D721Med (cell line): ENCODE data around the gene GJC3.
"Not testable (repeated sequence)": the region's sequence is repeated elsewhere in the genome, so short reads cannot be mapped to it uniquely, and the experiment has no call there.

ENCODE experiments used
- DNase-seq: peaks from one replicate; pipeline ENCODE4 v3.0.0; 2011; ENCODE audit warnings: low spot score; ENCODE audit not compliant: insufficient read length
- FAIRE-seq: peaks from 2 replicates; lab custom pipeline; 2011; peaks lifted over from hg19 to GRCh38; lab: Jason Lieb, UNC
- CTCF ChIP-seq: IDR thresholded peaks from 2 replicates; pipeline ENCODE4 v1.5.1; 2012; ENCODE audit warnings: mild to moderate bottlenecking, control low read depth; ENCODE audit not compliant: insufficient read depth; ENCODE audit errors: missing control alignments

GJC3 gene

GRCh38 chr7:99901581-99901980 is 27.8 kb downstream of the GJC3 start:
- no peak for FAIRE-seq
- TF ChIP-seq CTCF: no peak
- no peak for DNase-seq

GRCh38 chr7:99899830-99900519 is 29.4 kb downstream of the GJC3 start:
- no peak for DNase-seq
- no peak for TF ChIP-seq CTCF
- FAIRE-seq: no peak

- no peak for DNase-seq
- no peak for FAIRE-seq
- no peak for TF ChIP-seq CTCF
Observed at GRCh38 chr7:99898836-99899235, 30.6 kb downstream of the GJC3 start.

- FAIRE-seq: no peak
- DNase-seq: no peak
- no peak for TF ChIP-seq CTCF
Observed at GRCh38 chr7:99898023-99898357, 31.4 kb downstream of the GJC3 start.

- DNase-seq (no peak), FAIRE-seq (no peak)
- no peak for TF ChIP-seq CTCF
Observed at GRCh38 chr7:99897322-99898022, 31.9 kb downstream of the GJC3 start.

- no peak for FAIRE-seq
- no peak for DNase-seq
- TF ChIP-seq CTCF: no peak
Observed at GRCh38 chr7:99894738-99895137, 34.7 kb downstream of the GJC3 start.

- FAIRE-seq: no peak
Observed at GRCh38 chr7:99893280-99893679, 36.1 kb downstream of the GJC3 start.

GRCh38 chr7:99890348-99890747 is 39.1 kb downstream of the GJC3 start:
- not testable (repeated sequence) for FAIRE-seq, DNase-seq

More at GRCh38 chr7:99893280-99893679, 36.1 kb downstream of the GJC3 start:
- DNase-seq: no peak
- no peak for TF ChIP-seq CTCF

- FAIRE-seq, DNase-seq: not testable (repeated sequence)
Observed at GRCh38 chr7:99888366-99888765, 41.1 kb downstream of the GJC3 start.
